Esophagus squamous epithelium (tissue), 4 donors: Measurements from ENCODE around the gene HPCAL1.

ENCODE experiments used
- POLR2A ChIP-seq, 4 donors: fragments of 450-650 bp; IDR thresholded peaks; one replicate each; pipeline ENCODE4 v1.6.1; 2017; ENCODE audit warnings: antibody characterized with exemption in 4 of 4, mild to moderate bottlenecking in 4 of 4, moderate library complexity in 3 of 4
- TF ChIP-seq, protein P1 (sequence below), 6 experiments: fragments of 450-650 bp in 4 of 6; fragments of 200-600 bp in 2 of 6; sonication (generic) in 2 of 6; IDR thresholded peaks; one replicate each; pipeline ENCODE4 v1.5.1; 2016 to 2019; ENCODE audit warnings: antibody characterized with exemption in 6 of 6, mild to moderate bottlenecking in 4 of 6, moderate library complexity in 4 of 6

GRCh38 chr2:10408649-10409579 is 106.2 kb downstream of the HPCAL1 start:
- TF ChIP-seq POLR2A (IDR thresholded peaks at IDR 0.05): no peak
- TF ChIP-seq, protein P1, sequence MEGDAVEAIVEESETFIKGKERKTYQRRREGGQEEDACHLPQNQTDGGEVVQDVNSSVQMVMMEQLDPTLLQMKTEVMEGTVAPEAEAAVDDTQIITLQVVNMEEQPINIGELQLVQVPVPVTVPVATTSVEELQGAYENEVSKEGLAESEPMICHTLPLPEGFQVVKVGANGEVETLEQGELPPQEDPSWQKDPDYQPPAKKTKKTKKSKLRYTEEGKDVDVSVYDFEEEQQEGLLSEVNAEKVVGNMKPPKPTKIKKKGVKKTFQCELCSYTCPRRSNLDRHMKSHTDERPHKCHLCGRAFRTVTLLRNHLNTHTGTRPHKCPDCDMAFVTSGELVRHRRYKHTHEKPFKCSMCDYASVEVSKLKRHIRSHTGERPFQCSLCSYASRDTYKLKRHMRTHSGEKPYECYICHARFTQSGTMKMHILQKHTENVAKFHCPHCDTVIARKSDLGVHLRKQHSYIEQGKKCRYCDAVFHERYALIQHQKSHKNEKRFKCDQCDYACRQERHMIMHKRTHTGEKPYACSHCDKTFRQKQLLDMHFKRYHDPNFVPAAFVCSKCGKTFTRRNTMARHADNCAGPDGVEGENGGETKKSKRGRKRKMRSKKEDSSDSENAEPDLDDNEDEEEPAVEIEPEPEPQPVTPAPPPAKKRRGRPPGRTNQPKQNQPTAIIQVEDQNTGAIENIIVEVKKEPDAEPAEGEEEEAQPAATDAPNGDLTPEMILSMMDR (IDR thresholded peaks at IDR 0.05): peak; percentile 93 to 98 (median 97)
